Lung (tissue), 12 donors: ENCODE data around the gene ANAPC13. TPM values are rescaled to one million over a fixed set of nuclear protein-coding genes. Genes with fewer than 3 reads are reported as not detected.

Source experiments
- ATAC-seq: fragments of 200-7000 bp; cut with Tn5 transposase; one replicate; pipeline ENCODE4 v1.9.1; 2020; ENCODE audit warnings: moderate number of reproducible peaks; ENCODE audit not compliant: insufficient read depth, low FRiP score
- DNase-seq, 3 donors: peaks; one replicate each; pipeline ENCODE4 v3.0.0-alpha.2; 2013 to 2017
- H3K27ac ChIP-seq, 2 donors: one replicate each; pipeline ENCODE4 v1.5.1; 2013; ENCODE audit warnings: mild to moderate bottlenecking in 2 of 2, moderate library complexity in 2 of 2, control low read depth in 1 of 2, inconsistent platforms in 1 of 2, low read depth in 1 of 2, low read length in 1 of 2
- H3K27me3 ChIP-seq, 3 donors: one replicate each; pipeline ENCODE4 v1.5.1; 2013; ENCODE audit warnings: low read length in 2 of 3; ENCODE audit not compliant: control insufficient read depth in 3 of 3, insufficient read depth in 3 of 3
- H3K36me3 ChIP-seq, 4 donors: one replicate each; pipeline ENCODE4 v1.5.1; 2013; ENCODE audit warnings: low read length in 4 of 4, mild to moderate bottlenecking in 1 of 4, moderate library complexity in 1 of 4; ENCODE audit not compliant: control insufficient read depth in 4 of 4, insufficient read depth in 4 of 4
- H3K4me1 ChIP-seq, 5 donors: one replicate each; pipeline ENCODE4 v1.5.1; 2013; ENCODE audit warnings: low read length in 5 of 5, mild to moderate bottlenecking in 2 of 5, moderate library complexity in 1 of 5; ENCODE audit not compliant: control insufficient read depth in 5 of 5, insufficient read depth in 5 of 5
- H3K4me3 ChIP-seq: one replicate; pipeline ENCODE4 v1.5.1; 2013; ENCODE audit warnings: mild to moderate bottlenecking, control low read depth, moderate library complexity
- H3K9ac ChIP-seq, 2 donors: one replicate each; pipeline ENCODE4 v1.5.1; 2013; ENCODE audit warnings: low read length in 2 of 2, control low read depth in 1 of 2; ENCODE audit not compliant: insufficient read depth in 1 of 2
- H3K9me3 ChIP-seq, 4 donors: one replicate each; pipeline ENCODE4 v1.5.1; 2013; ENCODE audit warnings: low read length in 3 of 4, mild to moderate bottlenecking in 1 of 4, moderate library complexity in 1 of 4; ENCODE audit not compliant: control insufficient read depth in 4 of 4, insufficient read depth in 3 of 4
- CTCF ChIP-seq: IDR thresholded peaks from 2 replicates; pipeline ENCODE4 v1.5.1; 2012; ENCODE audit warnings: mild to moderate bottlenecking; ENCODE audit errors: control extremely low read depth, extremely low read depth
- WGBS, 2 donors: extraction: QIAGEN DNeasy Blood & Tissue Kit; methylation state at CpG; one replicate each; pipeline ENCODE4 v1.1.7; 2013; 5-methylcytosine and 5-hydroxymethylcytosine counted together
- polyA plus RNA-seq, 2 donors: library from polyadenylated mRNA; stranded (reverse); fragments of 200-250 nt; gene quantifications; one replicate each; pipeline ENCODE4 v1.2.1, GENCODE V29; 2013
- total RNA-seq, 2 donors: library from RNA; depleted of rRNA in 1 of 2; stranded (reverse); fragments of >200 nt in 1 of 2; gene quantifications; one replicate each; pipeline ENCODE4 v1.2.1, GENCODE V29; 2014 to 2021
- donor health status: control.
- donor health status: control.
- donor health status: Bipolar disorder and iron deficiency.
- donor health status: healthy.
- donor health status: DM: yes; HTN: yes; CAD: no.

The ANAPC13 gene
- total and polyA plus RNA-seq, 4 donors, result 36.9 to 85.2 (median 63.1) TPM

GRCh38 chr3:134527538-134528186 lies 41.9 kb upstream of the ANAPC13 start:
- 95 to 96% methylated on average over 7 of the region's 7 CpGs for WGBS, 2 donors
- peaks cover 0 to 2% (median 0%) of the 10 kb centered on the region in 5 donors for H3K4me1 ChIP-seq
- H3K36me3 ChIP-seq, result peaks cover 0 to 6% (median under 1%) of the 10 kb centered on the region in 4 donors
- H3K4me3 ChIP-seq, result no peak overlapping the region
- DNase-seq, result no peak
- H3K27me3 ChIP-seq, result no peaks in the 10 kb centered on the region
- no peak for TF ChIP-seq CTCF
- H3K27ac ChIP-seq, result no peak overlapping the region
- no peak overlapping the region for H3K9ac ChIP-seq
- ATAC-seq, result no peak
- H3K9me3 ChIP-seq, result peaks cover 0 to 9% (median 5%) of the 10 kb centered on the region in 4 donors

- Histone ChIP-seq H3K9ac (no peak overlapping the region), H3K9me3 (peaks cover 0 to 10% (median 7%) of the 10 kb centered on the region in 4 donors), H3K4me3 (no peak overlapping the region), H3K4me1 (peaks cover 0 to 2% (median 0%) of the 10 kb centered on the region in 5 donors), H3K27ac (no peak overlapping the region), H3K36me3 (peaks cover 0 to 8% (median 2%) of the 10 kb centered on the region in 4 donors), H3K27me3 (no peaks in the 10 kb centered on the region)
- no peak for DNase-seq
- 94% methylated on average over 4 of the region's 4 CpGs for WGBS, 2 donors
- no peak for ATAC-seq
- TF ChIP-seq CTCF, result no peak
These were observed 41.3 kb upstream of the ANAPC13 start for GRCh38 chr3:134527037-134527436.

GRCh38 chr3:134526319-134526718 lies 40.5 kb upstream of the ANAPC13 start:
- TF ChIP-seq CTCF, result no peak
- DNase-seq, result no peak
- H3K36me3 ChIP-seq, result peaks cover 0 to 8% (median 2%) of the 10 kb centered on the region in 4 donors
- no peak for ATAC-seq
- peaks cover 0 to 10% (median 7%) of the 10 kb centered on the region in 4 donors for H3K9me3 ChIP-seq
- H3K9ac ChIP-seq, result no peak overlapping the region
- H3K4me3 ChIP-seq, result no peak overlapping the region
- no peak overlapping the region for H3K27ac ChIP-seq
- H3K4me1 ChIP-seq, result peaks cover 0 to 2% (median 0%) of the 10 kb centered on the region in 5 donors
- 92 to 97% methylated on average over 1 of the region's 1 CpG for WGBS, 2 donors
- H3K27me3 ChIP-seq, result no peaks in the 10 kb centered on the region

GRCh38 chr3:134525293-134525692 lies 39.5 kb upstream of the ANAPC13 start:
- Histone ChIP-seq H3K27me3 (no peaks in the 10 kb centered on the region), H3K4me3 (no peak overlapping the region), H3K4me1 (peaks cover 0 to 2% (median 0%) of the 10 kb centered on the region in 5 donors), H3K9ac (no peak overlapping the region), H3K27ac (no peak overlapping the region), H3K36me3 (peaks cover 0 to 8% (median 2%) of the 10 kb centered on the region in 4 donors), H3K9me3 (peaks cover 0 to 10% (median 7%) of the 10 kb centered on the region in 4 donors)
- ATAC-seq, result no peak
- DNase-seq, result no peak
- no peak for TF ChIP-seq CTCF
